Activated CD8-positive, alpha-beta T cell treated with anti-CD3 and anti-CD28 coated beads for 36 hours (primary cell): ENCODE data around the gene AK4. TPM values are rescaled to one million over a fixed set of nuclear protein-coding genes. Genes with fewer than 3 reads are reported as not detected.
A peak's percentile ranks its signal among the peaks of the same experiment; 100 is the strongest.

Source experiments
- ATAC-seq: fragments of 200-7000 bp; cut with Tn5 transposase; one replicate; pipeline ENCODE4 v1.10.0; 2021; ENCODE audit warnings: mild to moderate bottlenecking, moderate library complexity
- CTCF ChIA-PET: fragments of 350-600 bp; sonication (Branson Sonifier 250); formaldehyde crosslinking; loops from one replicate; lab custom pipeline; 2021; ENCODE audit warnings: antibody characterized with exemption; lab: Charles Lee
- POLR2A ChIA-PET: fragments of 350-600 bp; sonication (Branson Sonifier 250); formaldehyde crosslinking; loops from one replicate; lab custom pipeline; 2021; ENCODE audit warnings: antibody characterized with exemption; lab: Charles Lee
- DNase-seq: peaks from one replicate; pipeline ENCODE4 v3.0.0-alpha.2; 2020
- H3K27ac Mint-ChIP-seq: one replicate; pipeline ENCODE4 v1.8.0; 2021; ENCODE audit warnings: mild to moderate bottlenecking, mixed read lengths
- H3K27me3 Mint-ChIP-seq: one replicate; pipeline ENCODE4 v1.8.0; 2021; ENCODE audit warnings: mixed read lengths
- H3K36me3 Mint-ChIP-seq: one replicate; pipeline ENCODE4 v1.8.0; 2021; ENCODE audit warnings: low read depth, mixed read lengths
- H3K4me1 Mint-ChIP-seq: one replicate; pipeline ENCODE4 v1.8.0; 2021; ENCODE audit warnings: low read depth, mixed read lengths
- H3K4me3 Mint-ChIP-seq: one replicate; pipeline ENCODE4 v1.8.0; 2021; ENCODE audit warnings: mild to moderate bottlenecking, moderate library complexity, mixed read lengths
- H3K9me3 Mint-ChIP-seq: one replicate; pipeline ENCODE4 v1.8.0; 2021; ENCODE audit warnings: mixed read lengths
- CTCF ChIP-seq: fragments of 200-600 bp; IDR thresholded peaks from one replicate; pipeline ENCODE4 v1.8.0; 2022; ENCODE audit warnings: antibody characterized with exemption, mild to moderate bottlenecking
- intact Hi-C: fragments of 100-400 bp; cut with micrococcal nuclease; formaldehyde crosslinking; loops from one replicate; pipeline ENCODE4 v1.10.0; 2022
- total RNA-seq, 2 experiments: library from RNA; stranded (reverse); gene quantifications; one replicate each; pipeline ENCODE4 v1.2.3, GENCODE V29; 2021

The AK4 gene
- total RNA-seq, 2 experiments from 2014 or later = 151 to 156 TPM

DNA sequence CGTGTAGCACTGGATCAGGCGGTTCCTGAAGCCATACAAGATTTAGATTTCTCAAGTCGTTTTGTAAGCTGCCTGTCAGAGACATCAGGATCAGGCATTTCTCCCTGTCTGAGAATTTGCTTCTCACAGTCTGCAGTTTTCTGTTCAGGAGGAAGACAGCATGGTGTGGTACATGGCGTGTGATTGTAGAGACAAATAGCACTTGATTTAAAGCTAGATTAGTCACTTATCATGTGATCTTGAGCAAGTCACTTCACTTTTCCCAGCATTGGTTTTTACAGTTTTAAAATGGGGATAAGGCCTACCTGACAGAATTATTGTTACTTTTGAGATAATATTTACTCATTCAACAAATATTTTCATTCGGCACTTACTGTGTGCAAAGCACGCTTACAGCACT is 63.3 kb downstream of the AK4 start:
- H3K4me1 Mint-ChIP-seq = peaks cover 43% of the 10 kb centered on the region
- no peak overlapping the region for H3K27ac Mint-ChIP-seq

GRCh38 chr1:65213271-65214023 is 65.4 kb downstream of the AK4 start:
- ChIA-PET CTCF (interaction anchor here (1.0 to 1.4 kb wide), 3 partner anchors 15 to 133 kb away, joined by 3 to 5 read pairs (median 3); no protein-coding TSS in a partner anchor), POLR2A (no interaction called here)
- Mint-ChIP-seq H3K27ac (peak overlapping the region; percentile 12), H3K4me1 (peaks cover 41% of the 10 kb centered on the region), H3K9me3 (no peaks in the 10 kb centered on the region), H3K36me3 (peaks cover 2% of the 10 kb centered on the region), H3K4me3 (no peak overlapping the region), H3K27me3 (peaks cover 4% of the 10 kb centered on the region)
- no peak for TF ChIP-seq CTCF
- intact Hi-C loops = loop anchor here (5.0 kb wide), 1 partner anchor 66 kb away; the partner anchor contains the start of gene AK4
- DNase-seq (peak; percentile 48), ATAC-seq (peak; percentile 87)

More for the DNA sequence above, 63.3 kb downstream of the AK4 start:
- intact Hi-C loops = loop anchor here (5.0 kb wide), 1 partner anchor 64 kb away; the partner anchor contains the start of gene AK4
- H3K9me3 Mint-ChIP-seq = no peaks in the 10 kb centered on the region
- CTCF ChIA-PET = interaction anchor here (1.4 to 1.5 kb wide), 2 partner anchors 24 to 29 kb away, joined by 3 read pairs; no protein-coding TSS in a partner anchor
- ATAC-seq = no peak
- peaks cover 2% of the 10 kb centered on the region for H3K36me3 Mint-ChIP-seq
- POLR2A ChIA-PET = interaction anchor here (0.6 kb wide), 1 partner anchor 160 kb away, joined by 3 read pairs; no protein-coding TSS in a partner anchor
- no peak for DNase-seq
- no peak overlapping the region for H3K4me3 Mint-ChIP-seq
- H3K27me3 Mint-ChIP-seq = peaks cover 4% of the 10 kb centered on the region
- no peak for TF ChIP-seq CTCF

DNA sequence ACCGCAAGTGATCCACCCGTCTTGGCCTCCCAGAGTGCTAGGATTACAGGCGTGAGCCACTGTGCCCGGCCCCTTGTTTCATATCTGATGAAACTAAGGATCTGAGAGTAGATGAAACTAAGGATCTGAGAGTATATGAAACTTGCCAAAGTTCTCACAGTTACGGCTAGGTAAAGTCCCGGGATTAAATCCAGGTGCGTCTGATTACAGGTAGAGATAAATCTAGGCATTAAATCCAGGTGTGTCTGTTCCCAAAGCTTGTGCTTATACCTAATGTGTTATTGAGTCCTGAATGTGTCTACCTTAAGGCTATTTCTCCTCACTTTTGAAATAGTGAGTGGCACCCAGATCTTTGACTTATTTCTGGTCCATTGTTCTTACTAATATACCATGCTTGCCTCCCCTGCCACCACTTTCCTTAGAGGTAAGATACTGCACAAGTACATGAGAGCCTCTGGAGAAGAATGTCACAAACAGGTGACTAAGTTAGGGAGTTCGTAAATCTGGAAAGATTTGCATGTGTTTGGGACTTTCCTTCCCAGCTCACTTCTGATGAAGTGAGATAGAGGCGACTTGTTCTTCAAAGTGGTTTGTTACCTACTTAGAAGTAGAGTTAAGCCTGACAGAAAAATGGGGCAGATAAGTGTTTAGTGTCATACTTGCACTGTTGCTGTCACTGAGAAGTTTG is 66.5 kb downstream of the AK4 start:
- no peak for ATAC-seq
- intact Hi-C loops = loop anchor here (5.0 kb wide), 1 partner anchor 67 kb away; the partner anchor contains the start of gene AK4

DNA sequence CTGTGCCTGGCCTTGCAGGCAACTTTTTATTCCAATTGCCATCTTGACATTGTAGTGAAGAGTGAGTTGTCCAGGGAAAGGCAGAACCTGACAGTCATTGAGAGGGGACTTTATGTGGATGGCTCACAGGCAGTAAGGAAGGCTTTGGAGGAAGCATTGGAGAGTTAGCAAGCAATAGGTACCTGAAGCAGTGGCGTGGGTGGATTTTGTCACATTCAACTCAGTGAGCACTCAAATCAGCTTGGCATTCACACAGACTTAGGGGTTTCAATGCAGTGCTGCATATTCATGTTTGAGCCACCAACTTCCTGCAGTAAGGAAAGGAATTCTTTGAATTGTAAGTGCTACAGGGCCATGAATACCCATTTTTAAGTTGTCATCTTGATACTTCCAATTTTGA is 69.0 kb downstream of the AK4 start:
- Mint-ChIP-seq H3K4me1 (peaks cover 39% of the 10 kb centered on the region), H3K27ac (no peak overlapping the region), H3K9me3 (no peaks in the 10 kb centered on the region), H3K4me3 (no peak overlapping the region), H3K36me3 (peaks cover 21% of the 10 kb centered on the region), H3K27me3 (no peaks in the 10 kb centered on the region)
- intact Hi-C loops = no loop called here
- no peak for DNase-seq
- CTCF ChIA-PET = interaction anchor here (1.5 to 2.1 kb wide), 2 partner anchors 15 to 157 kb away, joined by 5 read pairs; no protein-coding TSS in a partner anchor
- POLR2A ChIA-PET = no interaction called here
- TF ChIP-seq CTCF = no peak
- ATAC-seq = no peak

More for the DNA sequence above, 66.5 kb downstream of the AK4 start:
- TF ChIP-seq CTCF = no peak
- H3K36me3 Mint-ChIP-seq = peaks cover 7% of the 10 kb centered on the region
- ChIA-PET POLR2A (interaction anchor here (1.2 kb wide), 1 partner anchor 64 kb away, joined by 3 read pairs; no protein-coding TSS in a partner anchor), CTCF (interaction anchor here (0.8 to 1.4 kb wide), 3 partner anchors 134 to 473 kb away, joined by 3 to 5 read pairs (median 3); no protein-coding TSS in a partner anchor)
- no peak overlapping the region for H3K27ac Mint-ChIP-seq
- DNase-seq = no peak
- peaks cover 41% of the 10 kb centered on the region for H3K4me1 Mint-ChIP-seq
- H3K27me3 Mint-ChIP-seq = no peaks in the 10 kb centered on the region
- H3K9me3 Mint-ChIP-seq = no peaks in the 10 kb centered on the region
- H3K4me3 Mint-ChIP-seq = no peak overlapping the region
